Panc1 (cell line): Measurements from ENCODE around the gene NUDT17. TPM values are rescaled to one million over a fixed set of nuclear protein-coding genes. Genes with fewer than 3 reads are reported as not detected.
A peak's percentile ranks its signal among the peaks of the same experiment; 100 is the strongest.

Experiments
- ATAC-seq: fragments of 200-7000 bp; cut with Tn5 transposase; 2 replicates; pipeline ENCODE4 v1.9.1; 2020; ENCODE audit warnings: mild to moderate bottlenecking, moderate library complexity
- BruUV-seq: library from RNA; stranded (reverse); fragments of 400-500 nt; replicated peaks from 2 replicates; lab custom pipeline; 2021; lab: Mats Ljungman, UMichigan
- CTCF ChIA-PET: fragments of 300-600 bp; sonication (Branson Sonifier 250); formaldehyde crosslinking; loops from one replicate; lab custom pipeline; 2022; ENCODE audit warnings: antibody characterized with exemption; lab: Charles Lee
- POLR2A ChIA-PET: fragments of 300-600 bp; sonication (Branson Sonifier 250); formaldehyde crosslinking; loops from one replicate; lab custom pipeline; 2022; ENCODE audit warnings: antibody characterized with exemption; lab: Charles Lee
- DNase-seq: peaks from one replicate; pipeline ENCODE4 v3.0.0-alpha.2; 2010; ENCODE audit warnings: low read depth, low spot score
- H3K27ac ChIP-seq: 2 replicates; pipeline ENCODE4 v1.5.1; 2011; ENCODE audit warnings: mild to moderate bottlenecking, low read length, inconsistent platforms
- H3K27me3 ChIP-seq: fragments of 200-500 bp; sonication (Bioruptor generic); 2 replicates; pipeline ENCODE4 v1.6.0; 2014; ENCODE audit warnings: low read length, inconsistent platforms; ENCODE audit not compliant: control insufficient read depth, insufficient read depth
- H3K36me3 ChIP-seq: fragments of 200-500 bp; sonication (Bioruptor generic); 2 replicates; pipeline ENCODE4 v1.5.1; 2014; ENCODE audit warnings: inconsistent platforms, mild to moderate bottlenecking, low read length, moderate library complexity; ENCODE audit not compliant: control insufficient read depth, insufficient read depth
- H3K4me1 ChIP-seq: 2 replicates; pipeline ENCODE4 v1.5.1; 2011; ENCODE audit warnings: inconsistent platforms, mild to moderate bottlenecking, low read length, moderate library complexity; ENCODE audit not compliant: control insufficient read depth, insufficient read depth
- H3K4me3 ChIP-seq, 2 experiments: 2 replicates each; pipeline ENCODE4 v1.5.1; 2011 to 2012; ENCODE audit warnings: low read depth in 2 of 2, low read length in 2 of 2, mild to moderate bottlenecking in 2 of 2, inconsistent platforms in 1 of 2, moderate library complexity in 1 of 2
- H3K9me3 ChIP-seq: fragments of 200-500 bp; sonication (Bioruptor generic); 2 replicates; pipeline ENCODE4 v1.5.1; 2014; ENCODE audit warnings: low read depth, mild to moderate bottlenecking, inconsistent platforms, low read length, moderate library complexity; ENCODE audit not compliant: control insufficient read depth, insufficient read depth
- POLR2AphosphoS5 ChIP-seq: IDR thresholded peaks from 2 replicates; pipeline ENCODE4 v1.6.1; 2012; ENCODE audit warnings: mild to moderate bottlenecking, low read depth, low read length, moderate library complexity
- REST ChIP-seq, 2 experiments: IDR thresholded peaks; 2 replicates each; pipeline ENCODE4 v1.6.1; 2011 to 2012; ENCODE audit warnings: low read depth in 2 of 2, control low read depth in 1 of 2, low read length in 1 of 2, mild to moderate bottlenecking in 1 of 2, moderate library complexity in 1 of 2; ENCODE audit not compliant: insufficient read depth in 1 of 2
- SIN3A ChIP-seq: IDR thresholded peaks from 2 replicates; pipeline ENCODE4 v1.6.1; 2012; ENCODE audit warnings: low read depth, mild to moderate bottlenecking, low read length, moderate library complexity, borderline replicate concordance; ENCODE audit not compliant: insufficient read depth
- TCF7L2 ChIP-seq: IDR thresholded peaks from 2 replicates; pipeline ENCODE4 v1.6.1; 2011; ENCODE audit warnings: mild to moderate bottlenecking, low read depth, low read length, inconsistent platforms
- in situ Hi-C: cut with HindIII; loops from 2 replicates; pipeline ENCODE4 v1.10.0; 2016; ENCODE audit warnings: low sequenced_read_pairs, low pct_unique_long_range_greater_than_20kb
- intact Hi-C: fragments of 100-400 bp; cut with micrococcal nuclease; formaldehyde crosslinking; loops from one replicate; pipeline ENCODE4 v1.10.0; 2022; ENCODE audit not compliant: unreplicated experiment
- total RNA-seq: library from RNA; stranded (reverse); gene quantifications from one replicate; pipeline ENCODE4 v1.2.1, GENCODE V29; 2021; ENCODE audit not compliant: unreplicated experiment
- TF ChIP-seq, protein P1 (sequence below): fragments of 450-650 bp; IDR thresholded peaks from 2 replicates; pipeline ENCODE4 v1.5.1; 2017; ENCODE audit warnings: mild to moderate bottlenecking

NUDT17 gene
- total RNA-seq, 1 experiment from 2014 or later: 3.7 TPM

- TF ChIP-seq SIN3A: no peak
- TF ChIP-seq, protein P1, sequence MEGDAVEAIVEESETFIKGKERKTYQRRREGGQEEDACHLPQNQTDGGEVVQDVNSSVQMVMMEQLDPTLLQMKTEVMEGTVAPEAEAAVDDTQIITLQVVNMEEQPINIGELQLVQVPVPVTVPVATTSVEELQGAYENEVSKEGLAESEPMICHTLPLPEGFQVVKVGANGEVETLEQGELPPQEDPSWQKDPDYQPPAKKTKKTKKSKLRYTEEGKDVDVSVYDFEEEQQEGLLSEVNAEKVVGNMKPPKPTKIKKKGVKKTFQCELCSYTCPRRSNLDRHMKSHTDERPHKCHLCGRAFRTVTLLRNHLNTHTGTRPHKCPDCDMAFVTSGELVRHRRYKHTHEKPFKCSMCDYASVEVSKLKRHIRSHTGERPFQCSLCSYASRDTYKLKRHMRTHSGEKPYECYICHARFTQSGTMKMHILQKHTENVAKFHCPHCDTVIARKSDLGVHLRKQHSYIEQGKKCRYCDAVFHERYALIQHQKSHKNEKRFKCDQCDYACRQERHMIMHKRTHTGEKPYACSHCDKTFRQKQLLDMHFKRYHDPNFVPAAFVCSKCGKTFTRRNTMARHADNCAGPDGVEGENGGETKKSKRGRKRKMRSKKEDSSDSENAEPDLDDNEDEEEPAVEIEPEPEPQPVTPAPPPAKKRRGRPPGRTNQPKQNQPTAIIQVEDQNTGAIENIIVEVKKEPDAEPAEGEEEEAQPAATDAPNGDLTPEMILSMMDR: peak; percentile 99
- TF ChIP-seq POLR2AphosphoS5: peak; percentile 67
- peak; percentile 37; the same call in 1 of the 2 replicates for TF ChIP-seq TCF7L2
- no peak for TF ChIP-seq REST (IDR thresholded peaks at IDR 0.05; ENCODE audit: insufficient read depth in 1 of 2, low read depth in 2 of 2, low read length in 1 of 2)
- ChIA-PET CTCF (interaction anchor here (0.7 to 1.9 kb wide), 13 partner anchors 11 to 144 kb away, joined by 3 to 15 read pairs (median 4); partner anchors contain the start of genes ANKRD34A, ITGA10, LIX1L and NUDT17), POLR2A (interaction anchor here (0.6 to 1.2 kb wide), 4 partner anchors 13 to 65 kb away, joined by 3 to 15 read pairs (median 3); partner anchors contain the start of gene PEX11B)
- in situ Hi-C loops: no loop called here
- H3K4me1 ChIP-seq: peaks cover 25% of the 10 kb centered on the region
- intact Hi-C loops: loop anchor here (5.0 kb wide), 2 partner anchors 70 to 120 kb away; partner anchors contain the start of genes ANKRD34A and POLR3GL
- H3K27ac ChIP-seq: peak overlapping the region; percentile 89
- no peaks in the 10 kb centered on the region for H3K9me3 ChIP-seq
- ATAC-seq (peak; percentile 97), DNase-seq (peak; percentile 97)
- no TSS peak for BruUV-seq
- H3K4me3 ChIP-seq: peak overlapping the region; percentile 5 to 17; a peak in 3 of 4 replicates
- H3K36me3 ChIP-seq: no peaks in the 10 kb centered on the region
- H3K27me3 ChIP-seq: no peaks in the 10 kb centered on the region
These were observed 46.4 kb downstream of the NUDT17 start for GRCh38 chr1:145891587-145892485.

- intact Hi-C loops (loop anchor here (5.0 kb wide), 2 partner anchors 70 to 120 kb away; partner anchors contain the start of genes ANKRD34A and POLR3GL), in situ Hi-C loops (no loop called here)
- POLR2A ChIA-PET: interaction anchor here (0.5 to 1.2 kb wide), 4 partner anchors 14 to 65 kb away, joined by 3 to 15 read pairs (median 4); no protein-coding TSS in a partner anchor
- H3K9me3 ChIP-seq: no peaks in the 10 kb centered on the region
- CTCF ChIA-PET: interaction anchor here (0.9 to 1.9 kb wide), 7 partner anchors 16 to 123 kb away, joined by 3 to 15 read pairs (median 4); partner anchors contain the start of genes ITGA10, LIX1L, PIAS3 and RBM8A
- DNase-seq: no peak
- TSS peak; percentile 96 for BruUV-seq
- peak overlapping the region; percentile 89 for H3K27ac ChIP-seq
- peak; percentile 40 for ATAC-seq
- peaks cover 25% of the 10 kb centered on the region for H3K4me1 ChIP-seq
- H3K27me3 ChIP-seq: no peaks in the 10 kb centered on the region
- H3K4me3 ChIP-seq: peak overlapping the region in 1 of 2 experiments; percentile 17; a peak in 2 of 4 replicates
- H3K36me3 ChIP-seq: no peaks in the 10 kb centered on the region
- no peak for TF ChIP-seq REST (IDR thresholded peaks at IDR 0.05; ENCODE audit: insufficient read depth in 1 of 2, low read depth in 2 of 2, low read length in 1 of 2)
- no peak for TF ChIP-seq TCF7L2
- TF ChIP-seq, protein P1: no peak
- TF ChIP-seq POLR2AphosphoS5: no peak
- TF ChIP-seq SIN3A: no peak
These were observed 47.2 kb downstream of the NUDT17 start for GRCh38 chr1:145892486-145893087.
